Measurements from ENCODE around the gene STAT5A. TPM values are rescaled to one million over a fixed set of nuclear protein-coding genes. Genes with fewer than 3 reads are reported as not detected.
"Not testable (repeated sequence)": the region's sequence is repeated elsewhere in the genome, so short reads cannot be mapped to it uniquely, and the experiment has no call there.

STAT5A gene
- total RNA-seq, 1 experiment from 2014 or later: 5.0 TPM

- DNase-seq (ENCODE audit: low spot score): no peak
Observed at GRCh38 chr17:42305543-42306384, 17.5 kb downstream of the STAT5A start.

DNA sequence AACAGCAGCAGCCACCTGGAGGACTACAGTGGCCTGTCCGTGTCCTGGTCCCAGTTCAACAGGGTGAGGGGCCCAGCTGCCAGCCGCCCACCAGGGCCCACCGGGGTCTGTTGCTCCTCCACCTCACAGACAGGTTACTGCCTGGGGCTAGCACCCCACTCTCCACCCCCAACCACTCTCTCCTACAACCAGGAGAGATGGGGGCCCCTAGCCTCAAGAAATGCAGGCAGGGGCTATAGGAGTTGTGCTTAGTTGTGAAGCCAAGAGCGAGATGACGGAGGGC is 18.0 kb downstream of the STAT5A start:
- DNase-seq (ENCODE audit: low spot score): no peak

DNA sequence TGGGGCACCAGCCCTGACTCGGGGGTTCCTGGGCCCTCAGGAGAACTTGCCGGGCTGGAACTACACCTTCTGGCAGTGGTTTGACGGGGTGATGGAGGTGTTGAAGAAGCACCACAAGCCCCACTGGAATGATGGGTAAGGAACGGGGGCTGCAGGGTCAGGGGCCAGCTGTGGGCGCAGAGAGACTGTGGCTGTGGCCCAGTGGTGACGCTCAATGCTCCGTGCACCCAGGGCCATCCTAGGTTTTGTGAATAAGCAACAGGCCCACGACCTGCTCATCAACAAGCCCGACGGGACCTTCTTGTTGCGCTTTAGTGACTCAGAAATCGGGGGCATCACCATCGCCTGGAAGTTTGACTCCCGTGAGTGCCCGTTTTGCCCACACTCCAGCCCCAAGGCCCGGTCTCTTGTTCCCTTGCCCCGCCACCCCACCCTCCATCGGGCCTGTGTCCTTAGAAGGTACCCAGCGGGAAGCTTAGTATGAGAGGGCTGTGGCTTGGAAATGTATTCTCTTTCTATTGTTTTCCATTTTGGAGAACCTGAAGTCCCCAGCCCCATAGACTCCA is 19.1 kb downstream of the STAT5A start:
- no peak for DNase-seq (ENCODE audit: low spot score)

DNA sequence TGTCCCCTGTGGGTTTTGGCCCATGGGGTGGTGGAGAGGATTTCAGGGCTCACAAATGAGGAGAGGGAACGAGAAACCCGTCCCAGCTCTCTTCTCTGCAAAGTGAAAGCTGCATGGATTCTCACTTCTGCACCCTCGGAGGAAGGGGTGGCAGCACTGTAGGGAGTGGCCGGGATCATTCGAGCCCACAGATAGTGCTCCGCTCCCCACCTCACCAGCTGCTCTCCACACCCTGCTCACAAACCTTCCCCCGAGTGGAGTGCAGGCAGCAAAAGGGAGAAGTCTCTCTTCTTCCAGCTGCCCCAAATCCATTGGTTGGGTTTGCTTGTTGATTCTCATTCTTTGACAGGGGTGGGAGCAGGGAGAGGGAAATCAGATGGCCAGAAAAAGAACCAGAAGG is 20.1 kb downstream of the STAT5A start:
- DNase-seq (ENCODE audit: low spot score): no peak

- no peak for DNase-seq (ENCODE audit: low spot score)
Observed at GRCh38 chr17:42309142-42309541, 20.8 kb downstream of the STAT5A start.

GRCh38 chr17:42309986-42310786 is 21.9 kb downstream of the STAT5A start:
- no peak for DNase-seq (ENCODE audit: low spot score)

DNA sequence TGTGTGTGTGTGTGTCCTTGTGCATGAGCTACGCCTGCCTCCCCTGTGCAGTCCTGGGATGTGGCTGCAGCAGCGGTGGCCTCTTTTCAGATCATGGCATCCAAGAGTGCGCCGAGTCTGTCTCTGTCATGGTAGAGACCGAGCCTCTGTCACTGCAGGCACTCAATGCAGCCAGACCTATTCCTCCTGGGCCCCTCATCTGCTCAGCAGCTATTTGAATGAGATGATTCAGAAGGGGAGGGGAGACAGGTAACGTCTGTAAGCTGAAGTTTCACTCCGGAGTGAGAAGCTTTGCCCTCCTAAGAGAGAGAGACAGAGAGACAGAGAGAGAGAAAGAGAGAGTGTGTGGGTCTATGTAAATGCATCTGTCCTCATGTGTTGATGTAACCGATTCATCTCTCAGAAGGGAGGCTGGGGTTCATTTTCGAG is 22.5 kb downstream of the STAT5A start:
- DNase-seq (ENCODE audit: low spot score): no peak

DNA sequence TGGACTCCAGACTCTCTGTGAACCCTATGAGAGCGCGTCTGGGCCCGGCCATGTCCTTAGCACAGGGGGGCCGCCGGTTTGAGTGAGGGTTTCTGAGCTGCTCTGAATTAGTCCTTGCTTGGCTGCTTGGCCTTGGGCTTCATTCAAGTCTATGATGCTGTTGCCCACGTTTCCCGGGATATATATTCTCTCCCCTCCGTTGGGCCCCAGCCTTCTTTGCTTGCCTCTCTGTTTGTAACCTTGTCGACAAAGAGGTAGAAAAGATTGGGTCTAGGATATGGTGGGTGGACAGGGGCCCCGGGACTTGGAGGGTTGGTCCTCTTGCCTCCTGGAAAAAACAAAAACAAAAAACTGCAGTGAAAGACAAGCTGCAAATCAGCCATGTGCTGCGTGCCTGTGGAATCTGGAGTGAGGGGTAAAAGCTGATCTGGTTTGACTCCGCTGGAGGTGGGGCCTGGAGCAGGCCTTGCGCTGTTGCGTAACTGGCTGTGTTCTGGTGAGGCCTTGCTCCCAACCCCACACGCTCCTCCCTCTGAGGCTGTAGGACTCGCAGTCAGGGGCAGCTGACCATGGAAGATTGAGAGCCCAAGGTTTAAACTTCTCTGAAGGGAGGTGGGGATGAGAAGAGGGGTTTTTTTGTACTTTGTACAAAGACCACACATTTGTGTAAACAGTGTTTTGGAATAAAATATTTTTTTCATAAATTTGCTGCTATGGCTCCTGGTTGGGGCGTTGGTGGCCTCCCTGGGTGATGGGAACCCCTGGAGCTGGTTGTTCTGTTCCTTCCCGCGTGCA is 23.1 kb downstream of the STAT5A start:
- no peak for DNase-seq (ENCODE audit: low spot score)

- no peak for DNase-seq (ENCODE audit: low spot score)
Observed at GRCh38 chr17:42312035-42312284, 23.7 kb downstream of the STAT5A start.

- peak; percentile 52 for DNase-seq (ENCODE audit: low spot score)
Observed at GRCh38 chr17:42312285-42313130, 24.2 kb downstream of the STAT5A start.

GRCh38 chr17:42313389-42313772 is 25.1 kb downstream of the STAT5A start:
- DNase-seq (ENCODE audit: low spot score): no peak

GRCh38 chr17:42313773-42314566 is 25.7 kb downstream of the STAT5A start:
- DNase-seq (ENCODE audit: low spot score): no peak

- DNase-seq (ENCODE audit: low spot score): no peak
Observed at GRCh38 chr17:42315402-42316156, 27.3 kb downstream of the STAT5A start.

- DNase-seq (ENCODE audit: low spot score): no peak
Observed at GRCh38 chr17:42316755-42317154, 28.5 kb downstream of the STAT5A start.

GRCh38 chr17:42317266-42317845 is 29.1 kb downstream of the STAT5A start:
- no peak for DNase-seq (ENCODE audit: low spot score)

DNA sequence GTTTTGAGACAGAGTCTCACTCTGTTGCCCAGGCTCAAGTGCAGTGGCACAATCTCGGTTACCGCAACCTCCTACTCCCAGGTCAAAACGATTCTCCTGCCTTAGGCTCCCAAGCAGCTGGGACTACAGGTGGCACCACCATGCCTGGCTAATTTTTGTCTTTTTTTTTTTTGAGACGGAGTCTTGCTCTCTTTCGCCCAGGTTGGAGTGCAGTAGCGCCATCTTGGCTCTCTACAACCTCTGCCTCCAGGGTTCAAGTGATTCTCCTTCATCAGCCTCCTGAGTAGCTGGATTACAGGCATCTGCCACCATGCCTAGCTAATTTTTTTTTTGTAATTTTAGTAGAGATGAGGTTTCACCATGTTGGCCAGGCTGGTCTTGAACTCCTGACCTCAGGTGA is 29.7 kb downstream of the STAT5A start:
- not testable (repeated sequence) for DNase-seq (ENCODE audit: low spot score)

DNA sequence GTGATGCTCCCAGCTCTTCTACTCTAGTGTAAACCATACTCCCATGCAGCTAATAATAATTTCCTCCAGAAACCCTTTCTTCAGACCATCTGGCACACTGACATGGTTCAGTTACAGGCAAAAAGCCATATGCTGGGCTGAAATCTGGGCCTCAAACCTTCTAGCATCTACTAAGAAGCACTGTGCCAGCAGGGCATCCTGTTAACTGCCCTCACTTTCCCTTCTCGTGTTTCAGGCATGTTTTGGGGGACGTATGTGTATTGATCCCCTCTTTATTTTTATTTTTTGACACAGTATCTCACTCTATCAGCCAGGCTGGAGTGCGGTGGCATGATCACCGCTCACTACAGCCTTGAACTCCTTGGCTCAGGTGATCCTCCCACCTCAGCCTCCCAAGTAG is 33.3 kb downstream of the STAT5A start:
- DNase-seq (ENCODE audit: low spot score): no peak

DNA sequence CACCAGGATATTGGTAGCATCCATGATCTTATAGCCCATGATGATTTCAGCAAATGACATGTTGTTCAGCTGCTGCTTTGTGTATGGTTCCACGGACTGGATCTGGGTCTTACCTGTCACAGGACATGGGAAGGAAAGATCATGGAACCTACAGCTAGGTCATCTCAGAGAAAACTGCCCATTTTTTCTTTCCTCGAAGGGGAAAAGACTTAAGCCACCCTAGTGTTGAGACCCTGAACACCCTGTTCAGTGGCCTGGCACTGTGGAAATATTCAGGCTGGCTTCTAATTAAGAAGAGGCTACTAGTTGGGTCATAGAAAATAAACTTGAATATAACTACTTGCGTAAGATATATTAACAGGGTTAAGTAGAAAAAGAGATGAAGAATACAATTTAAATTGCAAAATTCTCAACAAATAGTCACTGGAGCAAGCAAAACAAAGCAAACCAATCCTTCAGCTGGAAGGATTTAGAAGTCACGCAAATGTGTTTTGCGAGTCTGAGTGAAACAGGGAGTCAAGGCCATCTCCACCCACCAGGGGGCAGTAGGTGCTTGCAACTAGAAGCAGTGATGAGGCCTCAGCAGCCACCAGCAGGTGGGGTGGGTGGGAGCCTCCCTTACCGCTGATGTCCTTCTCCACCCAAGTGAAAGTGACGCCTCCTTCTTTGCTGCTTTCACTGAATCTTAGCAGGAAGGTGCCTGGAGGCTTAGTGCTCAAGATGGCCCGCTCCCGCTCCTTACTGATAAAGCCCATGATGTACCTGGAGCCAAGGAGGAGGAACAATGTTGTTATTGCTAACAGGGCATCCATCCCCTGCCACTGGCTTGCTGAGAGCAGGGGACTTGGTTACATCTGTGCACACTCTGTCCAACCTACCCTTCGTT is 34.3 kb downstream of the STAT5A start:
- peak; percentile 94 for DNase-seq (ENCODE audit: low spot score)
